DOHH2 (cell line): Measurements from ENCODE around the gene DNAH1.
A peak's percentile ranks its signal among the peaks of the same experiment; 100 is the strongest.

Experiments used
- H3F3A ChIP-seq: fragments of 200-600 bp; sonication (generic), shearing (Covaris generic); 2 replicates; pipeline ENCODE4 v1.6.0; 2016; ENCODE audit warnings: antibody characterized with exemption, mild to moderate bottlenecking; ENCODE audit not compliant: control insufficient read depth, insufficient read depth
- H3K27ac ChIP-seq: fragments of 200-600 bp; sonication (generic); 2 replicates; pipeline ENCODE4 v1.5.1; 2014; ENCODE audit warnings: low read depth, mild to moderate bottlenecking, low read length, moderate library complexity
- H3K27me3 ChIP-seq: fragments of 200-600 bp; sonication (generic); 2 replicates; pipeline ENCODE4 v1.6.1; 2014; ENCODE audit warnings: mild to moderate bottlenecking, low read length, mixed read lengths; ENCODE audit not compliant: control insufficient read depth
- H3K36me3 ChIP-seq: fragments of 200-600 bp; sonication (generic); 2 replicates; pipeline ENCODE4 v1.6.1; 2014; ENCODE audit warnings: mild to moderate bottlenecking, low read length, moderate library complexity, mixed read lengths; ENCODE audit not compliant: control insufficient read depth
- H3K4me1 ChIP-seq: fragments of 200-600 bp; sonication (generic); 2 replicates; pipeline ENCODE4 v1.6.1; 2014; ENCODE audit warnings: mild to moderate bottlenecking, low read length, mixed read lengths; ENCODE audit not compliant: control insufficient read depth
- H3K4me2 ChIP-seq: fragments of 200-600 bp; sonication (generic); 2 replicates; pipeline ENCODE4 v1.6.0; 2014; ENCODE audit warnings: mild to moderate bottlenecking, low read length, moderate library complexity
- H3K4me3 ChIP-seq: fragments of 200-600 bp; sonication (generic); 2 replicates; pipeline ENCODE4 v1.5.1; 2014; ENCODE audit warnings: mild to moderate bottlenecking, low read length, mixed read lengths
- H3K79me2 ChIP-seq: fragments of 200-600 bp; sonication (generic); 2 replicates; pipeline ENCODE4 v1.6.1; 2014; ENCODE audit warnings: mild to moderate bottlenecking, low read length, mixed read lengths; ENCODE audit not compliant: control insufficient read depth
- H3K9me2 ChIP-seq: fragments of 200-600 bp; sonication (generic); replicated peaks from 2 replicates; pipeline ENCODE4 v1.6.1; 2014; ENCODE audit warnings: mild to moderate bottlenecking, low read length, mixed read lengths; ENCODE audit not compliant: control insufficient read depth
- H3K9me3 ChIP-seq: fragments of 200-600 bp; sonication (generic); 2 replicates; pipeline ENCODE4 v1.6.1; 2014; ENCODE audit warnings: antibody characterized with exemption, low read length, mixed read lengths; ENCODE audit not compliant: control insufficient read depth, insufficient read depth
- H4K20me1 ChIP-seq: fragments of 200-600 bp; sonication (generic); 2 replicates; pipeline ENCODE4 v1.6.0; 2014; ENCODE audit warnings: low read depth, mild to moderate bottlenecking, antibody characterized with exemption, low read length, moderate library complexity; ENCODE audit not compliant: control insufficient read depth, insufficient read depth
- CTCF ChIP-seq: fragments of 200-600 bp; sonication (generic); IDR thresholded peaks from one replicate; pipeline ENCODE4 v1.5.1; 2014; ENCODE audit warnings: antibody characterized with exemption, mild to moderate bottlenecking, low read depth, low read length; ENCODE audit not compliant: poor library complexity, severe bottlenecking
- EZH2phosphoT487 ChIP-seq: fragments of 200-600 bp; sonication (generic); IDR thresholded peaks from 2 replicates; pipeline ENCODE4 v1.6.1; 2017; ENCODE audit warnings: borderline replicate concordance, mild to moderate bottlenecking, antibody characterized with exemption, low read length, moderate library complexity, mixed read lengths

DNAH1 gene

DNA sequence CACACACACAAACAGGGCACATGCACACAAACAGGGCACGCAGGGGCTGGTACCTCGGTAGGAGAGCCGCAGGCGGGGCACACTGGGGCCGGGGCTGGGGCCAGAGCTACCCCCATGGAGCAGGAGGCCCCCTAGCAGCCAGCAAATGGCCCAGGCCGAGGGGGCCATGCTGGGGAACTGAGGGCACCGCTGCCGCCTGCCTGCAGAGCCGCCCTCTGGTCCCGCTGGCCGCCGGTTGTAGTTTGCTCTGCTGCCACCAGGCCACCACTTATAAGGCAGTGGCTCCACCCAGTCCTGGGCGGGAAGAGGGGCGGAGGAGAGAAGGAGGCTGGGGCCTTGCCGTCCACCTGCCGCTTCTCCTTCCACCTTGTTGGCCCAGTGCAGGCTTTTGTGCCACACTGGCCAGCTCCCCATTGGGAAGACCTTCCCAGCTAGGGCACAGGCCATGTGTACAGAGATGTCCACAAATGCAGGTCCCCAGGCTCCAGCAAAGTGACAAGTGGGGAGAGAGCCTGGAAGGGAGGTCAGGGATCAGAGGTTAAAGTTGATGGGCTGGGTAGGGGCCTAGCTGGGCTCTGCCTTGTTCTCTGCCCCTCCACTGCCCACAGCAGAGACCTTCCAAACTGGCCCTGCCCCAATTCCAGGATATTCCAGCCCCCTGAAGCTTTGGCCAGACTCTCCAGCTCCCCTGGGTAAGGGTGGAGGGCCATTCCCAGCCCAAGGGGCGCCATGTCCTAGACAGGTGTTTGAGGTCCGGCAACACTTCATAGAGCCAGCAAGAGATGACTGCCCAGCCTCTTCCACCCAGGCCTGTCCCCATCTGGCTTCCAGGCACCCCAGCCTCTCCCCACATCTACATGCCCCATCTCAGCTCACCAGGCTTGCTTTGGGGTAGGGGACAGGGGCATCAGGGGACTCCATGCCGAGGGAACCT, 129.0 kb downstream of the DNAH1 start, which contains the start of gene SEMA3G:
Gene SEMA3G (minus strand): TSS at position 244 of the 934 bp plus-strand sequence. CDS start 76 bp downstream, at position 168.
- Histone ChIP-seq H3K36me3 (no peaks in the 10 kb centered on the region), H3K9me3 (no peaks in the 10 kb centered on the region), H3K4me1 (peaks cover 4% of the 10 kb centered on the region; the same call in 1 of the 2 replicates), H3K9me2 (no peaks in the 10 kb centered on the region), H3K27ac (no peak within 1 kb of the TSS), H3K4me2 (0 out of 2 replicates have a peak within 1 kb of the TSS, but pooled peaks have one; percentile 16), H4K20me1 (no peaks in the 10 kb centered on the region), H3F3A (no peaks in the 10 kb centered on the region), H3K4me3 (no peak within 1 kb of the TSS), H3K79me2 (no peaks in the 10 kb centered on the region), H3K27me3 (0 out of 2 replicates have a peak, but pooled peaks cover 4% of the 10 kb centered on the region)
- TF ChIP-seq CTCF (peak; percentile 29), EZH2phosphoT487 (no peak)

DNA sequence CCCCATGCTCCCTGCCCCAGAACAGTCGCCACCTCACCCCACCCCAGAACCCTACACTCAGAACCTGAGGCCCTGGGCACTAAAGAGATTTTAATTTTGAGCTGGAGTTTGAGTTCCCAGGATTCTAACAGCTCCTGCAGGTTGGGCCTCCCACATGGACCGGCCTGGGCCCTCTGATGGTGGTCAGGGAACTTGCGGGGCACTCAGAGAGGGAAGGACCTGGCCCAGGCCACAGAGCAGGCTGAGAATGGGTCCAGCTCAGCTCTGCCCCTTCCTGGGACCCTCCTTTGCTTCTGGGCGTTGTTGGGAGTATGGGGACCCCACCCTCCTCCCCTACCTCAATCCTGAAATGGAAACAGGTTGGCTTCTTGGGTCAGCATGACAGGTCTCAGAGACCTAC, 129.9 kb downstream of the DNAH1 start:
- Histone ChIP-seq H3K27me3 (0 out of 2 replicates have a peak, but pooled peaks cover 4% of the 10 kb centered on the region), H3K79me2 (no peaks in the 10 kb centered on the region), H3K36me3 (no peaks in the 10 kb centered on the region), H3K4me1 (peaks cover 4% of the 10 kb centered on the region; the same call in 1 of the 2 replicates), H4K20me1 (no peaks in the 10 kb centered on the region), H3K4me3 (no peak overlapping the region), H3K4me2 (no peak overlapping the region), H3K9me2 (no peaks in the 10 kb centered on the region), H3K9me3 (no peaks in the 10 kb centered on the region), H3K27ac (no peak overlapping the region), H3F3A (no peaks in the 10 kb centered on the region)
- TF ChIP-seq CTCF (no peak), EZH2phosphoT487 (no peak)

DNA sequence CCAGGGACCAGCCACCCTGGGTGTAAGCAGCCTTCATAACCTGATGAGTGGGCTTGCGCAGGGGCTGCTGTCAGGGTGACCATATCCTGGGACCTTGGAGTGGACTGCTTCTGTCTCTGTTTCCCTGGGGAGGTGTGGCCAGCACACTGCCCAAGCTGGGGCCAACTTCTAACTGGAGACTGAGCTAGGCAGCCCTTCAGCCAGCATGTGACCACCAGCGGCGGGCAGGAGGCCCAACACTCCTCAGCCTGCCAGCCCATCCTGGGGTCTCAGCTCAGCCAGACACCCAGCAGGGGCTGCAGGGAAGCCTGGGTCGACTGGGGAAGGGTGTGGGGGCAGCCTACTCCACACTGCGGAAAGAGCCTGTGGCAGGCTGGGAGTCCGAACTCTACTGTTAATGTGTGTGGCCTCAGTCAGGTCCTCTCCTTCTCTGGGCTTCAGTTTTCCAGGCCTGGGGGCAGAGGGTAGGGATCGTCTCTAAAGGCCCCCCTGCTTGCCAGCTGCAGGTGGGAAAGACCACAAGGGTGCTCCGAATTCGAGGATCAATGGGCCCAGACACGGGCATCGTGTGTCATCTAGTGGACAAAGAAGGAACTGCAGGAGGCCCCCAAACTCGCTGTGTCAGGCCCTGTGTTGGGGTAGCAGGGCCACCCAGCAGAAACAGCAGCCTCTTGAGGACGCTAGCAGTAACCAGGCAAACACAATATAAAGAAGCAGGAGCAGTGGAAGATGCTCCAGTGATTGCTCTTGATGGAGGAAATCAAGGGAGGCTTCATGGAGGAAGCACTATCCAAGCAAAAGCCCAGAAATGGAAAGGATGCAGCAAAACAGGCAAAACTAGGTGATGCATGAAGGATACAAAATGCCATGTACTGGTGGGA, 130.8 kb downstream of the DNAH1 start:
- TF ChIP-seq CTCF (peak; percentile 99), EZH2phosphoT487 (no peak)
- Histone ChIP-seq H3K27ac (no peak overlapping the region), H3F3A (no peaks in the 10 kb centered on the region), H3K4me2 (no peak overlapping the region), H4K20me1 (no peaks in the 10 kb centered on the region), H3K79me2 (no peaks in the 10 kb centered on the region), H3K4me3 (no peak overlapping the region), H3K36me3 (no peaks in the 10 kb centered on the region), H3K4me1 (peaks cover 4% of the 10 kb centered on the region; the same call in 1 of the 2 replicates), H3K9me2 (no peaks in the 10 kb centered on the region), H3K9me3 (no peaks in the 10 kb centered on the region), H3K27me3 (0 out of 2 replicates have a peak, but pooled peaks cover 4% of the 10 kb centered on the region)
